VCaP (cell line): ENCODE data around the gene VPS13D.

Experiments
- H3K27ac ChIP-seq: fragments of 450-650 bp; 2 replicates; pipeline ENCODE4 v1.5.1; 2017
- TF ChIP-seq, protein P1 (sequence below): fragments of 450-650 bp; conservative IDR thresholded peaks from 2 replicates; pipeline ENCODE4 v1.5.1; 2017; ENCODE audit warnings: mild to moderate bottlenecking, moderate library complexity

VPS13D gene

DNA sequence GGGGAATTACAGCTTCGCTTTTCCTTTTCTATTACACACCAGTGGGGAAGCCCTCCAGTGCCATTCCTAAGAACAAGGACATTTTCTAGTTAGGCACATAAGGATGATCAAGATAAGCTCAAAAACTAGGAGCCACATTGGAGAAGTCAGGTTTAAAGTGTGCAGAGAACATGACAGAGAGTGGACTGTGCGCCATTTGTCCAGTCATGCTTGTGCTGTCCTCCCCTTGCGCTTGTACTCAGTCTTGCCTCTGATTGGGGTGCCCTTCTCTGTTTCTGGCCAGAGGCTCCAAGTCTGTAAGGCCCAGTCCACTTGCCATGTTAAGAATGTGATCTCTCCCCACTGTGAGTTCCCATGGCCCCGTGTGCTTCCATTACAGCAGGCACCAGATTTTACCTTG, 198.5 kb downstream of the VPS13D start:
- no peak overlapping the region for H3K27ac ChIP-seq
- TF ChIP-seq, protein P1, sequence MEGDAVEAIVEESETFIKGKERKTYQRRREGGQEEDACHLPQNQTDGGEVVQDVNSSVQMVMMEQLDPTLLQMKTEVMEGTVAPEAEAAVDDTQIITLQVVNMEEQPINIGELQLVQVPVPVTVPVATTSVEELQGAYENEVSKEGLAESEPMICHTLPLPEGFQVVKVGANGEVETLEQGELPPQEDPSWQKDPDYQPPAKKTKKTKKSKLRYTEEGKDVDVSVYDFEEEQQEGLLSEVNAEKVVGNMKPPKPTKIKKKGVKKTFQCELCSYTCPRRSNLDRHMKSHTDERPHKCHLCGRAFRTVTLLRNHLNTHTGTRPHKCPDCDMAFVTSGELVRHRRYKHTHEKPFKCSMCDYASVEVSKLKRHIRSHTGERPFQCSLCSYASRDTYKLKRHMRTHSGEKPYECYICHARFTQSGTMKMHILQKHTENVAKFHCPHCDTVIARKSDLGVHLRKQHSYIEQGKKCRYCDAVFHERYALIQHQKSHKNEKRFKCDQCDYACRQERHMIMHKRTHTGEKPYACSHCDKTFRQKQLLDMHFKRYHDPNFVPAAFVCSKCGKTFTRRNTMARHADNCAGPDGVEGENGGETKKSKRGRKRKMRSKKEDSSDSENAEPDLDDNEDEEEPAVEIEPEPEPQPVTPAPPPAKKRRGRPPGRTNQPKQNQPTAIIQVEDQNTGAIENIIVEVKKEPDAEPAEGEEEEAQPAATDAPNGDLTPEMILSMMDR, result no peak

DNA sequence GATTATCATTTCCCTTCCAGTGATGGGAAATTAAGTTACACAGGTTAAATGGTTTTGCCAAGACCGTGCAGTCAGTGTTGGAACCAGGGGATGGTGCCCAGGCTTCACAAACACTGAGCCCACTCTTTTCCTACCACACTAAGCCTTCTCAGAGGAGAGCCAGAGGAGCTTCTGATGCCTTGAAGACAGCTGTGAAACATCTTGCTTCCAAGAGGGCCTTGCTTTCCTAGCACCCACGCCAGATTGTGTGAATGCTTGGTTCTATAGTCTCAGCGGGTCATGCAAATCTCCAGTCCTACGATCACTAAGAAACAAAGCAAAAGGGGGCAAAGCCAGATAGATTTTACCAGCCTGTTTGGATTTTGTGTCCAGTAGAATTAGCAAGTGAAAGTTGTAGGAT, 200.7 kb downstream of the VPS13D start:
- H3K27ac ChIP-seq, result no peak overlapping the region
- TF ChIP-seq, protein P1, result no peak

DNA sequence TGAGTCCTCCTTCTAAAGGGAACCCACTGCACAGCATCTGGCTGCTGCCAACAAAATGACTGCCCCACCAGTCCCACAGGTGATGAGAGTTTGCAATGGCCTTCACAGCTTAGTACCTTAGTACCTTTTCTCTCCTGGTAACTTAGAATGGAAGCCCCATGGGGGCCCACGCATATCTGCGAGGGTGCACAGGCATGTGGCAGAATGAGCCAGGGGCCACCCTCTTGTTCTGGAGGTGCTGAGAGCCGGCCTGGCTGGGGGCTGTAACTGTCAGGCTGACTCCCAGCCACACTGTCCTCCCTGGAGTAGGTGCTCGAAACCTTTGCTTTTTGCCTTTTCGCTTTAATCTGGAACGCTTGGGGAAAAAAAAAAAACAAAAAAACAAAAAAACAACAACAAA, 203.1 kb downstream of the VPS13D start:
- TF ChIP-seq, protein P1, result no peak
- no peak overlapping the region for H3K27ac ChIP-seq

DNA sequence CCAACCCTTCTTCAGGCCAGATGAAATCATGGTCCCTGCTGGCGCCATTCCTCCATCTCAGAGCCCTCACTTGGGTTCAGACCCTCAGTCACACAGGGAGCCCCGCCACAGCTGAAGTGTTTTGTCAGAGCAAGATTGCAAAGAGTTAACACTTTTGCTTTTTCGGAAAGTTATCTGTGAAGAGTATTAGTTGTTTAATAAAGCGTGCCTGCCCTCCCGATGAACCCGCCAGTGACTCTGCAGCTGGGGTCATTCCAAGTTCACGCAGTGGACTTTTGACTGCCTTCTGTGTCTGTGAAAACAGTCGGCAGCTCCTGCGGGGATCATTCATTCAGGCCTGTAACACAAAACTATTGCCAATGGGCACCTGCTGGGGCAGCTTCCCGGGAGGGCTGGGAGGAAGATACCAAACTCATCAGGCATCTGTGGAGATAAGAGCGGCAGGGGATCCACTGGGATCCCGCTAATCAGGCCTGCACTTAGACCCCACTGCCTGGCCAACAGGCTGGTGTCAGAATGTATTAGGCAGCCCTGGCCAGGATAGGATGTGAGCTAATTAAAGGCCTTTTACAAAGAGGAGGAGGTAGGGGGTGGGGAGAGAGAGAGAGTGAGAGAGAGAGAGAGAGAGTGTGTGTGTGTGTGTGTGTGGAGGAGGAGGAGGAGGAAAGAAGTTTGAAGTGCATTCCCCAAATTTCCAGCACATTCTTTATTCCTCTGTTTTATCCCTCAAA, 203.7 kb downstream of the VPS13D start:
- TF ChIP-seq, protein P1, result no peak
- H3K27ac ChIP-seq, result peak overlapping the region; percentile 52

DNA sequence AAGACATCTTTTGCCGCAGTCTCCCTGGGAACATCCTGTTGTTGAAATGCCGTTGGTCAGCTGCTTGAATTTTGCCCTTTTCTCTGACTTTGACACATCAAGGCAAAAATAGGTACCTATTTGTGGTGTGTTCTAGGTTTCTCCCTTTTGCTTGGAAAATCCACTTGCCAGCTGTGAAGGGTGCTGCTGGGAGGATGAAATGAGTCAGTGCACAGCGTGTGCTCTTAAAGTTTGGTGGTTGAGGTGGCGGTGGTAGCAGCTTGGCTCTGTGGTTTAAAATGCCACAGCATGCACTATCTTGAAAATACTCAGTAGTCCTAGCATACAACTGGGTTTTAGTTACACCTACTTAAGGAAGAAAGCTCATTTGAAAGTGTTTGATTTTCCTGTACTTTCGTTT, 204.3 kb downstream of the VPS13D start:
- TF ChIP-seq, protein P1, result no peak
- peak overlapping the region; percentile 52 for H3K27ac ChIP-seq

DNA sequence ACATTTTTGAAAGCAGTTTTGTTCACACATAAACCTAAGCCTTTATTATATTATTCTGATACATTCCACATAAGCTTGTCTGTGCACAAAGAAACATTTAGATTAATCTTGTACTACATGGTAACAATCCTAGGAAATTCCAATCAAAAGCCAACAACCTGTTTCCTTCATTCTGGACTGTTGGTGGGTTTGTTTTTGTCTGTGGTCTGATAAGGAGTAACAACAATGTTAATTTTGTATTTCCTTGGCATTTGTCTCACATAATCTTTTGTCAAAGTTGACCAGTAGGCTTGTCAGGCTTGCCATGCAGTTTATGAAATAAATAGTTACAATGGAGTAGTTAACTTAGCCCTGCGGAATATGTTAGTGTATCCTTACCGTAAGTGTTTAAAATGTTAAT, 204.9 kb downstream of the VPS13D start:
- peak overlapping the region; percentile 52 for H3K27ac ChIP-seq
- TF ChIP-seq, protein P1, result no peak

DNA sequence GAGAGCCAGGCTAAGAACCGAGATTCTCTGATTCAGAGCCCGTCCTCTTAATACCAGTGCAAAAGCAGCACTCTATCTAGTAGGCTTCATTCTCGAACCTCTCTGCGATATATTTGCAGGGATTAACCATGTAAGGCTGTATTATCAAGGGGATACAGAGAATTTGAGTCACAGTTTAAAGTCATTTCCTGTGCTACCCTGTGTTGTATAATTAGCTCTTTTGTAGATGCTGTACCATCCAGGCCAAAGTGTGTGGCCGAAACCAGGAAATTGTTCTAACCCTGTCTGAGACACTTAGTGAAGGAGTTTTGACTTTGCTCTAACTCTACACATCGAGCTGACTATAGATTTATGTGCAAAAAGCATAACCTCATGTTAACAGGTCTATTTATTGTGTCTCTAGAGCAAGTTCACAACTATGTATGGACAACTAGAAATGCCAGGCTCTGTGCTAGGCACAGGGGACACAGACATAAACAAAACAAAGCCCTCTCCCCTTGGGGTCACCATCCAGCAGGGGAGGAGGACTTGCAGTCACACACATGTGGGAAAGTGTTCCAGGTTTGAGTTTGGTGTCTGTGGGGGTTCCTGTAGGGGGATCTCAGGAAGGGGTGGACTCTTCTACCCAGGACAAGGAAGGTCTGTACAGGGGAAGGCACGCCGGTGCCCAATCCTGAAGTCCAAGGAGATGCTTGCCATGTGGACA, 206.0 kb downstream of the VPS13D start:
- TF ChIP-seq, protein P1, result no peak
- no peak overlapping the region for H3K27ac ChIP-seq
